H1 (cell line): Measurements from ENCODE around the gene ACKR1. TPM values are rescaled to one million over a fixed set of nuclear protein-coding genes. Genes with fewer than 3 reads are reported as not detected.

Source experiments
- CTCF ChIA-PET: fragments of 300-600 bp; sonication (Branson Sonifier 250); formaldehyde crosslinking; loops from one replicate; lab custom pipeline; 2021; ENCODE audit not compliant: partially characterized antibody; lab: Charles Lee
- POLR2A ChIA-PET: fragments of 300-600 bp; sonication (Branson Sonifier 250); formaldehyde crosslinking; loops from one replicate; lab custom pipeline; 2021; ENCODE audit warnings: inconsistent platforms; ENCODE audit not compliant: partially characterized antibody; lab: Charles Lee
- DNase-seq, 2 experiments: peaks; one replicate each; pipeline versions ENCODE4 v3.0.0 to v3.0.0-alpha.2; 2010 to 2022; ENCODE audit warnings: low spot score in 2 of 2, low read depth in 1 of 2, mixed read lengths in 1 of 2
- FAIRE-seq: peaks from 2 replicates; lab custom pipeline; 2011; peaks lifted over from hg19 to GRCh38; lab: Jason Lieb, UNC
- H2AFZ ChIP-seq: 2 replicates; pipeline ENCODE4 v1.8.1; 2012; ENCODE audit warnings: low read length, inconsistent platforms
- H2AK5ac ChIP-seq: 2 replicates; pipeline ENCODE4 v1.6.1; 2013; ENCODE audit warnings: low read depth, low read length
- H2BK120ac ChIP-seq: replicated peaks from 2 replicates; pipeline ENCODE3; 2013; ENCODE audit warnings: low read depth, low read length, inconsistent platforms
- H2BK12ac ChIP-seq: 2 replicates; pipeline ENCODE4 v1.6.1; 2013; ENCODE audit warnings: low read depth, low read length
- H2BK15ac ChIP-seq: 2 replicates; pipeline ENCODE4 v1.6.1; 2013; ENCODE audit warnings: low read length
- H2BK20ac ChIP-seq: 2 replicates; pipeline ENCODE4 v1.6.1; 2013; ENCODE audit warnings: low read length
- H2BK5ac ChIP-seq: 2 replicates; pipeline ENCODE4 v1.6.1; 2013; ENCODE audit warnings: low read depth, low read length
- H3K14ac ChIP-seq: 2 replicates; pipeline ENCODE4 v1.6.1; 2013; ENCODE audit warnings: inconsistent platforms; ENCODE audit not compliant: insufficient read length
- H3K18ac ChIP-seq: 2 replicates; pipeline ENCODE4 v1.6.1; 2013; ENCODE audit warnings: low read length; ENCODE audit errors: extremely low read depth
- H3K23ac ChIP-seq: 2 replicates; pipeline ENCODE4 v1.6.1; 2013; ENCODE audit warnings: inconsistent platforms; ENCODE audit not compliant: insufficient read length
- H3K23me2 ChIP-seq: 2 replicates; pipeline ENCODE4 v1.6.1; 2013; ENCODE audit warnings: low read depth, low read length
- H3K27ac ChIP-seq: 2 replicates; pipeline ENCODE4 v1.6.1; 2011; ENCODE audit warnings: low read depth, low read length, inconsistent platforms
- H3K27me3 ChIP-seq, 4 experiments: replicated peaks in 1 of 4; 1 replicate in 1 of 4; 2 replicates in 3 of 4; pipeline versions ENCODE4 v1.6.1 to v1.8.1; 2011 to 2013; ENCODE audit warnings: low read length in 3 of 4, mild to moderate bottlenecking in 3 of 4, inconsistent platforms in 2 of 4, mixed read lengths in 2 of 4, moderate library complexity in 1 of 4; ENCODE audit not compliant: control insufficient read depth in 3 of 4, insufficient read depth in 3 of 4; ENCODE audit errors: extremely low read depth in 1 of 4
- H3K36me3 ChIP-seq, 4 experiments: 2 replicates each; pipeline versions ENCODE4 v1.6.1 to v1.8.1; 2011 to 2013; ENCODE audit warnings: mild to moderate bottlenecking in 4 of 4, low read length in 3 of 4, moderate library complexity in 2 of 4, control low read depth in 1 of 4, inconsistent platforms in 1 of 4; ENCODE audit not compliant: insufficient read depth in 4 of 4, control insufficient read depth in 2 of 4
- H3K4ac ChIP-seq: replicated peaks from 2 replicates; pipeline ENCODE3; 2013; ENCODE audit warnings: low read length, low read depth, mixed read lengths, inconsistent platforms; ENCODE audit not compliant: insufficient read length
- H3K4me1 ChIP-seq, 4 experiments: replicated peaks in 1 of 4; 1 replicate in 1 of 4; 2 replicates in 3 of 4; pipeline versions ENCODE4 v1.6.1 to v1.8.1; 2011 to 2013; ENCODE audit warnings: low read length in 3 of 4, inconsistent platforms in 2 of 4, mixed read lengths in 1 of 4; ENCODE audit not compliant: insufficient read depth in 4 of 4, control insufficient read depth in 3 of 4
- H3K4me2 ChIP-seq, 2 experiments: 2 replicates each; pipeline versions ENCODE4 v1.6.1 to v1.8.1; 2011 to 2013; ENCODE audit warnings: low read depth in 2 of 2, low read length in 2 of 2, control low read depth in 1 of 2, inconsistent platforms in 1 of 2, mild to moderate bottlenecking in 1 of 2; ENCODE audit not compliant: insufficient read depth in 1 of 2
- H3K4me3 ChIP-seq, 4 experiments: fragments of 200-600, 300-600 bp in 1 of 4; sonication (generic), shearing (Covaris generic), sonication (Bioruptor Twin) in 1 of 4; 2 replicates each; pipeline versions ENCODE4 v1.5.1 to v1.8.1; 2011 to 2016; ENCODE audit warnings: low read length in 4 of 4, low read depth in 3 of 4, control low read depth in 2 of 4, inconsistent platforms in 2 of 4, mild to moderate bottlenecking in 2 of 4, mixed read lengths in 1 of 4, moderate library complexity in 1 of 4; ENCODE audit not compliant: insufficient read depth in 2 of 4; ENCODE audit errors: extremely low read depth in 1 of 4
- H3K56ac ChIP-seq: replicated peaks from 2 replicates; pipeline ENCODE3; 2013; ENCODE audit warnings: low read depth, mild to moderate bottlenecking, mixed read lengths, low read length, inconsistent platforms; ENCODE audit not compliant: insufficient read length
- H3K79me1 ChIP-seq: 2 replicates; pipeline ENCODE4 v1.6.1; 2013; ENCODE audit warnings: low read depth, low read length, control low read depth
- H3K79me2 ChIP-seq, 2 experiments: 2 replicates each; pipeline versions ENCODE4 v1.6.1 to v1.8.1; 2012 to 2013; ENCODE audit warnings: low read length in 2 of 2, mild to moderate bottlenecking in 2 of 2, inconsistent platforms in 1 of 2; ENCODE audit not compliant: insufficient read depth in 2 of 2, control insufficient read depth in 1 of 2
- H3K9ac ChIP-seq, 4 experiments: replicated peaks in 1 of 4; 1 replicate in 1 of 4; 2 replicates in 3 of 4; pipeline versions ENCODE4 v1.6.1 to v1.8.1; 2011 to 2013; ENCODE audit warnings: low read depth in 3 of 4, low read length in 3 of 4, control low read depth in 2 of 4, mild to moderate bottlenecking in 2 of 4, moderate library complexity in 2 of 4, inconsistent platforms in 1 of 4; ENCODE audit errors: extremely low read depth in 1 of 4
- H3K9me3 ChIP-seq, 2 experiments: 2 replicates each; pipeline versions ENCODE4 v1.6.1 to v1.8.1; 2012 to 2013; ENCODE audit warnings: mild to moderate bottlenecking in 2 of 2, moderate library complexity in 2 of 2, control low read depth in 1 of 2, inconsistent platforms in 1 of 2, low read depth in 1 of 2, low read length in 1 of 2, mixed read lengths in 1 of 2; ENCODE audit not compliant: insufficient read depth in 2 of 2
- H4K20me1 ChIP-seq, 2 experiments: replicated peaks in 1 of 2; 2 replicates each; pipeline versions ENCODE3 to v1.8.1; 2011 to 2013; ENCODE audit warnings: inconsistent platforms in 2 of 2, low read length in 2 of 2, mild to moderate bottlenecking in 1 of 2; ENCODE audit not compliant: insufficient read depth in 2 of 2, control insufficient read depth in 1 of 2
- H4K5ac ChIP-seq: 2 replicates; pipeline ENCODE4 v1.6.1; 2013; ENCODE audit warnings: low read length, low read depth, mixed read lengths, inconsistent platforms; ENCODE audit not compliant: insufficient read length
- H4K8ac ChIP-seq: 2 replicates; pipeline ENCODE4 v1.8.0; 2013; ENCODE audit warnings: mild to moderate bottlenecking, moderate library complexity, low read length, inconsistent platforms; ENCODE audit not compliant: insufficient read depth; ENCODE audit errors: extremely low read depth
- H4K91ac ChIP-seq: replicated peaks from 2 replicates; pipeline ENCODE3; 2013; ENCODE audit warnings: low read length, mixed read lengths, inconsistent platforms; ENCODE audit not compliant: insufficient read length
- GTF2F1 ChIP-seq: IDR thresholded peaks from 2 replicates; pipeline ENCODE4 v1.6.1; 2012; ENCODE audit warnings: low read depth, low read length, improper control_type of control experiment, borderline replicate concordance
- JUND ChIP-seq: IDR thresholded peaks from 2 replicates; pipeline ENCODE4 v1.6.1; 2011; ENCODE audit warnings: mild to moderate bottlenecking, improper control_type of control experiment, low read length
- RXRA ChIP-seq: IDR thresholded peaks from 2 replicates; pipeline ENCODE4 v1.6.1; 2011; ENCODE audit warnings: low read depth, mild to moderate bottlenecking, low read length, moderate library complexity; ENCODE audit not compliant: insufficient read depth
- whole genome bisulfite sequencing, 2 experiments: shearing (Covaris generic) in 1 of 2; methylation state at CpG; one replicate each; pipeline versions ENCODE4 v1.1.6 to v1.1.7; 2013 to 2015; ENCODE audit warnings: low lambda C conversion rate in 2 of 2, mixed read lengths in 2 of 2, inconsistent platforms in 1 of 2, low coverage in 1 of 2, missing lambda C conversion rate in 1 of 2; ENCODE audit not compliant: insufficient replicate concordance in 2 of 2, insufficient coverage in 1 of 2, insufficient read length in 1 of 2; ENCODE audit errors: extremely low coverage in 1 of 2, missing lambda C conversion rate in 1 of 2; 5-methylcytosine and 5-hydroxymethylcytosine counted together
- polyA plus RNA-seq, 7 experiments: library from polyadenylated mRNA; depleted of rRNA in 3 of 7; stranded (reverse) in 5 of 7; unstranded in 2 of 7; fragments of >200 nt in 5 of 7; fragments of 200-250 nt in 2 of 7; gene quantifications; 1 replicate in 5 of 7; 2 replicates in 1 of 7; 4 replicates in 1 of 7; pipeline versions ENCODE4 v1.2.1 to v1.2.3, GENCODE V29; 2011 to 2013; ENCODE audit warnings: missing spikeins in 2 of 7, mixed read lengths in 2 of 7
- total RNA-seq: library from RNA; stranded (reverse); fragmentation: NEBNext Ultra II Directional; extraction: Animal tissue kit (Norgen Biotek cat#: 25700); gene quantifications from 2 replicates; pipeline ENCODE4 v1.2.1, GENCODE V29; 2021

ACKR1 gene
- total and polyA plus RNA-seq, 2 of the 8 experiments (the other 6 are each of a cell fraction or from before 2014, with no cell fraction given): 0.61 to 1.00 TPM

DNA sequence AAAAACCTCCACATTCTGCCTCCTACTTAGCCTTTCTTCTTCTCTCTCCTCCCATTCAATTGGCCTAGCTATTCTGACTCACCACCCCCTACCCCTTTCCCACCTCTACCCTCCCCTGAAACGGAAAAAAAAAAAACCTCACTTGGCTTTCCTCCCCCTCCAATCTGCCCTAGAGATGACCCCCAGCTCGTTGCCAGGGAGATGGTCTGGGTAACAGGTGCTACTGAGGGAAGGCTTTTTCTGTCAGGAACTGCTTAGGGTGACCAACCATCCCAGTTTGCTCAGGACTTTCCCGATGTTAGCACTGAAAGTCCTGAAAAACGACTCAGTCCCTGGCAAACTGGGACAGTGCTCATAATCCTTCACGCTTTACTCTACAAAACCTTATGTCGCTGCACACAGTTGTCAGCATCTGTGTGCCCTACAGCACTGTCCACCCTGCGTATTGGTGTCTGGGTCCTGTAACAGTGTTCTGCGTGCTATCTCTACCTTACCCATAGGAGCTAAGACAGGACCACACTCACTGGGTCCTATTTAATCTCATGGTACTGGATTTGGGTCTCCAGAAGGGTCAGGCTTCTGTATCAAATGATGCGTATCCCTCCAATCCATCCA is 41.0 kb upstream of the ACKR1 start:
- H3K9me3 ChIP-seq: no peaks in the 10 kb centered on the region
- H3K23ac ChIP-seq: no peak overlapping the region
- no peak overlapping the region for H2BK5ac ChIP-seq
- H4K20me1 ChIP-seq: no peaks in the 10 kb centered on the region
- H3K9ac ChIP-seq: no peak overlapping the region; a peak in 1 of 7 replicates
- H3K79me1 ChIP-seq: no peaks in the 10 kb centered on the region
- H3K14ac ChIP-seq: no peak overlapping the region
- H3K4ac ChIP-seq: no peak overlapping the region
- H3K27ac ChIP-seq: no peak overlapping the region
- H3K79me2 ChIP-seq: no peaks in the 10 kb centered on the region
- H2BK12ac ChIP-seq: no peak overlapping the region
- H2AK5ac ChIP-seq: no peak overlapping the region
- H4K5ac ChIP-seq: no peak overlapping the region
- peaks cover 0 to 4% (median 1%) of the 10 kb centered on the region in 4 experiments; a peak in 3 of 7 replicates for H3K4me1 ChIP-seq
- H3K18ac ChIP-seq: no peak overlapping the region
- 69% methylated on average over 9 of the region's 9 CpGs; no CpG with 5 or more reads in 1 of the 2 experiments for WGBS, 2 experiments
- no peaks in the 10 kb centered on the region for H3K27me3 ChIP-seq
- ChIA-PET POLR2A (no interaction called here), CTCF (interaction anchor here (0.6 to 12.4 kb wide), 8 partner anchors 15 to 96 kb away, joined by 3 to 367 read pairs (median 4); partner anchors contain the start of gene ACKR1)
- H2AFZ ChIP-seq: no peak overlapping the region
- H3K4me2 ChIP-seq: no peak overlapping the region
- no peaks in the 10 kb centered on the region for H3K23me2 ChIP-seq
- H2BK15ac ChIP-seq: no peak overlapping the region
- H2BK20ac ChIP-seq: no peak overlapping the region
- no peak overlapping the region for H4K8ac ChIP-seq
- DNase-seq (no peak), FAIRE-seq (no peak)
- no peak for TF ChIP-seq GTF2F1
- peak; percentile 75; the same call in 1 of the 2 replicates for TF ChIP-seq RXRA
- TF ChIP-seq JUND: no peak
- no peak overlapping the region for H4K91ac ChIP-seq
- no peak overlapping the region for H3K4me3 ChIP-seq
- H3K56ac ChIP-seq: no peak overlapping the region
- no peaks in the 10 kb centered on the region for H3K36me3 ChIP-seq
- H2BK120ac ChIP-seq: no peak overlapping the region
